HEK293 (cell line): ENCODE results near the gene ZNF709.

ENCODE experiments used
- CTCF ChIP-seq: fragments of 450-650 bp; formaldehyde crosslinking; IDR thresholded peaks from 2 replicates; pipeline ENCODE4 v1.5.1; 2016; ENCODE audit warnings: missing biosample characterization, missing genetic modification characterization
- IKZF3 ChIP-seq: fragments of 450-650 bp; IDR thresholded peaks from 2 replicates; pipeline ENCODE4 v1.5.0; 2018; ENCODE audit warnings: missing biosample characterization, mild to moderate bottlenecking, missing genetic modification characterization, moderate library complexity
- KLF1 ChIP-seq: fragments of 450-650 bp; formaldehyde crosslinking; IDR thresholded peaks from 2 replicates; pipeline ENCODE4 v1.5.1; 2016; ENCODE audit warnings: missing biosample characterization, missing genetic modification characterization
- KLF17 ChIP-seq: fragments of 450-650 bp; formaldehyde crosslinking; IDR thresholded peaks from 2 replicates; pipeline ENCODE4 v1.5.1; 2016; ENCODE audit warnings: missing biosample characterization, missing genetic modification characterization
- PRDM10 ChIP-seq: fragments of 450-650 bp; formaldehyde crosslinking; IDR thresholded peaks from 2 replicates; pipeline ENCODE4 v1.5.1; 2016; ENCODE audit warnings: missing biosample characterization, missing genetic modification characterization
- SP2 ChIP-seq: fragments of 450-650 bp; formaldehyde crosslinking; IDR thresholded peaks from 2 replicates; pipeline ENCODE4 v1.5.1; 2016; ENCODE audit warnings: missing biosample characterization, missing genetic modification characterization
- ZBTB10 ChIP-seq: fragments of 450-650 bp; formaldehyde crosslinking; IDR thresholded peaks from 2 replicates; pipeline ENCODE4 v1.5.1; 2016; ENCODE audit warnings: missing biosample characterization, missing genetic modification characterization
- ZBTB48 ChIP-seq: fragments of 450-650 bp; formaldehyde crosslinking; IDR thresholded peaks from 2 replicates; pipeline ENCODE4 v1.5.1; 2016; ENCODE audit warnings: missing biosample characterization, missing genetic modification characterization
- ZBTB8A ChIP-seq: fragments of 450-650 bp; formaldehyde crosslinking; IDR thresholded peaks from 2 replicates; pipeline ENCODE4 v1.5.1; 2016; ENCODE audit warnings: missing biosample characterization, missing genetic modification characterization
- ZEB2 ChIP-seq: fragments of 450-650 bp; formaldehyde crosslinking; IDR thresholded peaks from 2 replicates; pipeline ENCODE4 v1.5.1; 2016; ENCODE audit warnings: missing biosample characterization, missing genetic modification characterization
- ZFP69B ChIP-seq: fragments of 450-650 bp; formaldehyde crosslinking; IDR thresholded peaks from 2 replicates; pipeline ENCODE4 v1.5.1; 2016; ENCODE audit warnings: missing biosample characterization, missing genetic modification characterization
- ZNF239 ChIP-seq: fragments of 450-650 bp; formaldehyde crosslinking; IDR thresholded peaks from 2 replicates; pipeline ENCODE4 v1.5.1; 2016; ENCODE audit warnings: missing biosample characterization, missing genetic modification characterization
- ZNF274 ChIP-seq, 2 experiments: fragments of 200-500 bp in 1 of 2; fragments of 450-650 bp in 1 of 2; sonication (Bioruptor generic) in 1 of 2; formaldehyde crosslinking in 1 of 2; IDR thresholded peaks; 2 replicates each; pipeline versions ENCODE4 v1.5.1 to v1.6.1; 2014 to 2016; ENCODE audit warnings: borderline replicate concordance in 1 of 2, inconsistent platforms in 1 of 2, low read length in 1 of 2, missing biosample characterization in 1 of 2, missing genetic modification characterization in 1 of 2
- ZNF394 ChIP-seq: fragments of 450-650 bp; formaldehyde crosslinking; IDR thresholded peaks from 2 replicates; pipeline ENCODE4 v1.5.1; 2016; ENCODE audit warnings: missing biosample characterization, missing genetic modification characterization, mild to moderate bottlenecking, moderate library complexity, borderline replicate concordance
- ZNF398 ChIP-seq: fragments of 450-650 bp; formaldehyde crosslinking; IDR thresholded peaks from 2 replicates; pipeline ENCODE4 v1.5.1; 2017; ENCODE audit warnings: missing biosample characterization, missing genetic modification characterization
- ZNF48 ChIP-seq: fragments of 450-650 bp; formaldehyde crosslinking; IDR thresholded peaks from 2 replicates; pipeline ENCODE4 v1.5.1; 2016; ENCODE audit warnings: missing biosample characterization, missing genetic modification characterization
- ZNF488 ChIP-seq: fragments of 450-650 bp; formaldehyde crosslinking; IDR thresholded peaks from 2 replicates; pipeline ENCODE4 v1.5.1; 2016; ENCODE audit warnings: missing biosample characterization, missing genetic modification characterization
- ZNF501 ChIP-seq: fragments of 450-650 bp; formaldehyde crosslinking; IDR thresholded peaks from 2 replicates; pipeline ENCODE4 v1.5.1; 2016; ENCODE audit warnings: missing biosample characterization, missing genetic modification characterization
- ZNF561 ChIP-seq: fragments of 450-650 bp; IDR thresholded peaks from 2 replicates; pipeline ENCODE4 v1.5.1; 2018; ENCODE audit warnings: missing biosample characterization, missing genetic modification characterization, borderline replicate concordance
- ZNF571 ChIP-seq: fragments of 450-650 bp; formaldehyde crosslinking; IDR thresholded peaks from 2 replicates; pipeline ENCODE4 v1.5.0; 2017; ENCODE audit warnings: missing biosample characterization, missing genetic modification characterization
- ZNF580 ChIP-seq: fragments of 450-650 bp; formaldehyde crosslinking; IDR thresholded peaks from 2 replicates; pipeline ENCODE4 v1.5.1; 2016; ENCODE audit warnings: missing biosample characterization, missing genetic modification characterization
- ZNF600 ChIP-seq: fragments of 450-650 bp; formaldehyde crosslinking; IDR thresholded peaks from 2 replicates; pipeline ENCODE4 v1.5.1; 2016; ENCODE audit warnings: missing biosample characterization, missing genetic modification characterization
- ZNF623 ChIP-seq: fragments of 450-650 bp; formaldehyde crosslinking; IDR thresholded peaks from 2 replicates; pipeline ENCODE4 v1.5.1; 2016; ENCODE audit warnings: missing biosample characterization, missing genetic modification characterization
- ZNF76 ChIP-seq: fragments of 450-650 bp; formaldehyde crosslinking; IDR thresholded peaks from 2 replicates; pipeline ENCODE4; 2016; ENCODE audit warnings: low read depth, missing biosample characterization, missing genetic modification characterization, borderline replicate concordance
- ZNF777 ChIP-seq: fragments of 450-650 bp; formaldehyde crosslinking; IDR thresholded peaks from 2 replicates; pipeline ENCODE4 v1.5.1; 2017; ENCODE audit warnings: missing biosample characterization, missing genetic modification characterization, borderline replicate concordance
- ZNF785 ChIP-seq: fragments of 450-650 bp; formaldehyde crosslinking; IDR thresholded peaks from 2 replicates; pipeline ENCODE4 v1.5.1; 2016; ENCODE audit warnings: missing biosample characterization, missing genetic modification characterization

The ZNF709 gene

GRCh38 chr19:12484371-12485051 is at the start of gene ZNF709 (continued):
- no peak for TF ChIP-seq ZNF398 (tag by site-specific recombination)
- TF ChIP-seq ZNF76 (tag by site-specific recombination): peak; percentile 54; the same call in 1 of the 2 replicates
- TF ChIP-seq ZEB2 (tag by site-specific recombination): peak; percentile 89
- TF ChIP-seq PRDM10 (tag by site-specific recombination): peak; percentile 83
- TF ChIP-seq ZNF580 (tag by site-specific recombination): peak; percentile 53; the same call in 1 of the 2 replicates
- TF ChIP-seq ZNF785: no peak
- TF ChIP-seq ZNF239: no peak
- peak; percentile 54; the same call in 1 of the 2 replicates for TF ChIP-seq KLF17
- peak; percentile 96 for TF ChIP-seq SP2 (tag by site-specific recombination)
- TF ChIP-seq ZNF48 (tag by site-specific recombination): no peak
- peak; percentile 90 for TF ChIP-seq ZNF600 (tag by site-specific recombination)
- TF ChIP-seq IKZF3: 0 out of 2 replicates have a peak, but pooled peaks have one; percentile 6
- no peak for TF ChIP-seq ZNF488 (tag by site-specific recombination)
- 0 out of 2 replicates have a peak, but pooled peaks have one; percentile 21 for TF ChIP-seq CTCF (tag by site-specific recombination)
- peak; percentile 84; the same call in 1 of the 2 replicates for TF ChIP-seq ZNF561 (tag by site-specific recombination)
- peak; percentile 62 for TF ChIP-seq KLF1 (tag by site-specific recombination)
- TF ChIP-seq ZNF274 (IDR thresholded peaks at IDR 0.05; ENCODE audit: low read length): no peak
- no peak for TF ChIP-seq ZNF274 (tag by site-specific recombination; IDR thresholded peaks at IDR 0.05; ENCODE audit: borderline replicate concordance)
- TF ChIP-seq ZBTB48 (tag by site-specific recombination): peak; percentile 94; the same call in 1 of the 2 replicates
- peak; percentile 65 for TF ChIP-seq ZNF501 (tag by site-specific recombination)
- TF ChIP-seq ZBTB10 (tag by site-specific recombination): peak; percentile 88
- no peak for TF ChIP-seq ZNF571 (tag by site-specific recombination)
- TF ChIP-seq ZFP69B (tag by site-specific recombination): peak; percentile 93
- TF ChIP-seq ZNF777 (tag by site-specific recombination): no peak
- TF ChIP-seq ZNF394 (tag by site-specific recombination): 0 out of 2 replicates have a peak, but pooled peaks have one; percentile 24
- TF ChIP-seq ZNF623: no peak
- peak; percentile 13; the same call in 1 of the 2 replicates for TF ChIP-seq ZBTB8A (tag by site-specific recombination)
